GM12891 (cell line): Measurements from ENCODE around the gene FBXO7.

Source experiments
- POLR2A ChIP-seq: IDR thresholded peaks from 2 replicates; pipeline ENCODE4 v1.6.1; 2011; ENCODE audit warnings: low read depth, low read length, control low read depth
- TAF1 ChIP-seq: IDR thresholded peaks from 2 replicates; pipeline ENCODE4 v1.6.1; 2011; ENCODE audit warnings: low read depth, low read length, control low read depth

DNA sequence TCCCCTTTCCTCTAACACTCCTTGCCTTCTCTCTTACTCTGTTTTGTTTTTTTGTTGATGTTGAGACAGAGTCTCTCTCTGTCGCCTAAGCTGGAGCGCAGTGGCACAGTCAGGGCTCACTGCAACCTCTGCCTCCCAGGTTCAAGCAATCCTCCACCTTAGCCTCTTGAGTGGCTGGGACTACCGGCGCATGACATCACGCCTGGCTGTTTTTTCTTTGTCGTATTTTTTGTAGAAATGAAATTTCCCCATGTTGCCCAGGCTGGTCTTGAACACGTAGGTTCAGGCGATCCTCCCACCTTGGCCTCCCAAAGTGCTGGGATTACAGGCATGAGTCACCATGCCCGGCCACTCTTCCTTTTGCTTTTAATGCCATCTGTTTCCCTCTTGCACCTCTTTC, 72.3 kb downstream of the FBXO7 start:
- TF ChIP-seq POLR2A (no peak), TAF1 (no peak)
